Liver (tissue), 9 donors: ENCODE results near the gene CTNNA2. TPM values are rescaled to one million over a fixed set of nuclear protein-coding genes. Genes with fewer than 3 reads are reported as not detected.

ENCODE experiments used
- DNase-seq: peaks from one replicate; pipeline ENCODE4 v3.0.0-alpha.2; 2017; ENCODE audit warnings: low spot score
- H3K27ac ChIP-seq, 2 donors: one replicate each; pipeline ENCODE4 v1.7.0; 2013; ENCODE audit warnings: inconsistent platforms in 2 of 2, low read length in 2 of 2, control low read depth in 1 of 2, low read depth in 1 of 2, mild to moderate bottlenecking in 1 of 2
- H3K27me3 ChIP-seq, 4 donors: one replicate each; pipeline versions ENCODE4 v1.6.1 to v1.7.0; 2013; ENCODE audit warnings: low read length in 3 of 4, inconsistent platforms in 1 of 4, mild to moderate bottlenecking in 1 of 4, moderate library complexity in 1 of 4; ENCODE audit not compliant: control insufficient read depth in 4 of 4, insufficient read depth in 4 of 4
- H3K36me3 ChIP-seq, 4 donors: one replicate each; pipeline versions ENCODE4 v1.6.1 to v1.7.0; 2013; ENCODE audit warnings: low read length in 3 of 4, mild to moderate bottlenecking in 3 of 4, low read depth in 1 of 4, moderate library complexity in 1 of 4; ENCODE audit not compliant: control insufficient read depth in 4 of 4, insufficient read depth in 3 of 4
- H3K4me1 ChIP-seq, 4 donors: one replicate each; pipeline versions ENCODE4 v1.6.1 to v1.7.0; 2013; ENCODE audit warnings: low read length in 3 of 4, mild to moderate bottlenecking in 3 of 4, moderate library complexity in 1 of 4; ENCODE audit not compliant: control insufficient read depth in 4 of 4, insufficient read depth in 4 of 4
- H3K4me3 ChIP-seq, 3 donors: one replicate each; pipeline versions ENCODE4 v1.6.1 to v1.7.0; 2013; ENCODE audit warnings: low read length in 3 of 3, control low read depth in 1 of 3, low read depth in 1 of 3, mild to moderate bottlenecking in 1 of 3
- H3K9ac ChIP-seq, 2 donors: one replicate each; pipeline ENCODE4 v1.7.0; 2013; ENCODE audit warnings: low read length in 2 of 2, mild to moderate bottlenecking in 2 of 2, moderate library complexity in 2 of 2, control low read depth in 1 of 2, low read depth in 1 of 2
- H3K9me3 ChIP-seq, 4 donors: one replicate each; pipeline versions ENCODE4 v1.6.1 to v1.7.0; 2013; ENCODE audit warnings: low read length in 3 of 4; ENCODE audit not compliant: control insufficient read depth in 4 of 4
- EGR1 ChIP-seq, 2 donors: IDR thresholded peaks; 2 replicates each; pipeline ENCODE4 v1.6.1; 2016 to 2018; ENCODE audit warnings: antibody characterized with exemption in 2 of 2, low read depth in 2 of 2
- FOXA1 ChIP-seq: IDR thresholded peaks from 2 replicates; pipeline ENCODE4 v1.6.1; 2016; ENCODE audit warnings: antibody characterized with exemption
- FOXA2 ChIP-seq: IDR thresholded peaks from 2 replicates; pipeline ENCODE4 v1.6.1; 2016; ENCODE audit warnings: antibody characterized with exemption
- GABPA ChIP-seq, 2 donors: IDR thresholded peaks in 1 of 2; conservative IDR thresholded peaks in 1 of 2; 2 replicates each; pipeline ENCODE4 v1.6.1; 2016; ENCODE audit warnings: antibody characterized with exemption in 2 of 2, mild to moderate bottlenecking in 1 of 2, moderate library complexity in 1 of 2
- HNF4A ChIP-seq, 2 donors: conservative IDR thresholded peaks; 2 replicates each; pipeline ENCODE4 v1.6.1; 2016; ENCODE audit warnings: antibody characterized with exemption in 2 of 2, mild to moderate bottlenecking in 2 of 2
- HNF4G ChIP-seq: IDR thresholded peaks from 2 replicates; pipeline ENCODE4 v1.6.1; 2016; ENCODE audit warnings: antibody characterized with exemption
- JUND ChIP-seq, 2 donors: IDR thresholded peaks; 2 replicates each; pipeline ENCODE4 v1.6.1; 2016; ENCODE audit warnings: antibody characterized with exemption in 2 of 2
- MAX ChIP-seq: IDR thresholded peaks from 2 replicates; pipeline ENCODE4 v1.6.1; 2016; ENCODE audit warnings: antibody characterized with exemption
- NR2F2 ChIP-seq: IDR thresholded peaks from 2 replicates; pipeline ENCODE4 v1.6.1; 2016; ENCODE audit warnings: antibody characterized with exemption
- RAD21 ChIP-seq, 2 donors: IDR thresholded peaks; 2 replicates each; pipeline ENCODE4 v1.6.1; 2016; ENCODE audit warnings: antibody characterized with exemption in 2 of 2, mild to moderate bottlenecking in 2 of 2
- RXRA ChIP-seq, 2 donors: IDR thresholded peaks; 2 replicates each; pipeline ENCODE4 v1.6.1; 2017 to 2018; ENCODE audit warnings: antibody characterized with exemption in 2 of 2, mild to moderate bottlenecking in 1 of 2
- SP1 ChIP-seq: IDR thresholded peaks from 2 replicates; pipeline ENCODE4 v1.6.1; 2018; ENCODE audit warnings: antibody characterized with exemption, mild to moderate bottlenecking
- TAF1 ChIP-seq: conservative IDR thresholded peaks from 2 replicates; pipeline ENCODE4 v1.6.1; 2016; ENCODE audit warnings: antibody characterized with exemption, mild to moderate bottlenecking
- YY1 ChIP-seq: IDR thresholded peaks from 2 replicates; pipeline ENCODE4 v1.6.1; 2016; ENCODE audit warnings: antibody characterized with exemption, mild to moderate bottlenecking
- ZBTB33 ChIP-seq: IDR thresholded peaks from 2 replicates; pipeline ENCODE4 v1.6.1; 2016; ENCODE audit warnings: antibody characterized with exemption
- WGBS: extraction: QIAGEN DNeasy Blood & Tissue Kit; methylation state at CpG from one replicate; pipeline ENCODE4 v1.1.7; 2013; 5-methylcytosine and 5-hydroxymethylcytosine counted together
- polyA plus RNA-seq, 2 donors: library from polyadenylated mRNA; stranded (reverse) in 1 of 2; unstranded in 1 of 2; fragments of 200-250 nt in 1 of 2; fragments of >200 nt in 1 of 2; fragmentation: Nextera tagmentation in 1 of 2; extraction: Ambion mirVana in 1 of 2; gene quantifications; one replicate each; pipeline versions ENCODE4 v1.2.1 to v1.2.3, GENCODE V29; 2013 to 2015
- total RNA-seq, 2 donors: library from RNA; depleted of rRNA; stranded (reverse); fragments of >200 nt; gene quantifications; one replicate each; pipeline ENCODE4 v1.2.3, GENCODE V29; 2014
- TF ChIP-seq, protein P1 (sequence below): IDR thresholded peaks from 2 replicates; pipeline ENCODE4 v1.6.1; 2016; ENCODE audit warnings: antibody characterized with exemption
- TF ChIP-seq, protein P2 (sequence below): IDR thresholded peaks from 2 replicates; pipeline ENCODE4 v1.6.1; 2016; ENCODE audit warnings: antibody characterized with exemption, mild to moderate bottlenecking
- TF ChIP-seq, protein P3 (sequence below): fragments of 150-350 bp; IDR thresholded peaks from 2 replicates; pipeline ENCODE4 v1.5.1; 2017; ENCODE audit warnings: improper control_type of control experiment, low read depth, low read length; ENCODE audit not compliant: missing input control
- donor health status: healthy.
- donor health status: healthy.
- donor health status: healthy.
- donor health status: healthy.
- donor health status: healthy.

CTNNA2 gene
- total and polyA plus RNA-seq, 4 donors = 0.05 TPM; not detected in 3

DNA sequence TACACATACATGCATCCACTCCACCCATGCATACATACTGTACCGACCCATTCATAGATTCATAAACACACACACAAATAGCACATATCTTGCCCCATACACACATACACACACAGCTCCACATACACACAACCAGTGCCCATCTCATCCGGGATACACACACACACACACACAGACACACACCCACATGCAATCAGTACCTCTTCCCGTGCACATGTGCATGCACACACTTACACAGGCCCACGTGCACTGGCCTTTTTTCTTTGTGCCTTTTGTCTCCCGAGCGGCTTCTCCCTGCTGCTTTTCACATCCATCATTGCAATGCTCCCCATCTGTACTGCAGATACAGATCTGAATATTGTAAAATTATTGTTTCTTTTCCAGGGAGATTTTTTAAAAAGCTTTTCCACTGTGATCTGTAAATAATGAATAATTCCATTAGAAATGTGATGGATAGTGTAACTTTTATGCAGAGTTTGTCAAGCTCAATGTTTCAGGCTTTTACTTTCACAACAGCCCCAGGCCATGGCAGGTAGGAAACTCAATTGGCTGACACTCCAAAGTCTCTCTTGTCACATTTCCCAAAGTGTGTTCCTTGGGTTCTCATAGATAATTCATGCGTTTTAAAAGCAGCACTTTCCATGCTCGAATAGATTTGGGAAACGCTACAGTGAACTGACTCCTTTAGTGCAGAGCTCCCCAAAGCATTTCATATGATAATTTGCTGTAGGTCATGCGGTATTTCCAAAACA, 393.5 kb downstream of the CTNNA2 start (continued):
- TF ChIP-seq ZBTB33 = no peak

DNA sequence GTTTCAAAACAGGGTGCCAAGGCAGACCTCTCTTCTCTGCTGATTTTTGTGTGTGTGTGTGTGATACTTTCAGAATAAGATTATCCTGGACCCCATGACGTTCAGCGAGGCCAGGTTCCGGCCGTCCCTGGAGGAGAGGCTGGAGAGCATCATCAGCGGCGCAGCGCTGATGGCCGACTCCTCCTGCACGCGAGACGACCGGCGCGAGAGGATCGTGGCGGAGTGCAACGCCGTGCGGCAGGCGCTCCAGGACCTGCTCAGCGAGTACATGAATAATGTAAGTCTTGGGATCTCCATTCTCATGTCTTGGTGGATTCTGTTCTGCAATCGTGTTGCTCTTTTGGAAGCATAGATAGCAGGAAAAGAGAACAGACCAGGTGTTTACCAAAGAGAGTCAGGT, 396.7 kb downstream of the CTNNA2 start:
- DNase-seq = no peak
- Histone ChIP-seq H3K36me3 (no peaks in the 10 kb centered on the region), H3K9me3 (no peaks in the 10 kb centered on the region), H3K27me3 (peaks cover 0 to 3% (median 0%) of the 10 kb centered on the region in 4 donors), H3K9ac (no peak overlapping the region), H3K4me3 (no peak overlapping the region), H3K27ac (no peak overlapping the region), H3K4me1 (no peaks in the 10 kb centered on the region)
- TF ChIP-seq RAD21 (IDR thresholded peaks at IDR 0.05) (no peak), SP1 (no peak), HNF4A (conservative IDR thresholded peaks at IDR 0.05) (no peak), JUND (IDR thresholded peaks at IDR 0.05) (no peak), EGR1 (IDR thresholded peaks at IDR 0.05; ENCODE audit: low read depth in 2 of 2) (no peak), NR2F2 (no peak), TAF1 (no peak), YY1 (no peak), HNF4G (no peak), FOXA1 (no peak), MAX (no peak), RXRA (IDR thresholded peaks at IDR 0.05) (no peak), GABPA (IDR thresholded peaks at IDR 0.05 in 1 of 2, conservative IDR thresholded peaks at IDR 0.05 in 1 of 2) (no peak), FOXA2 (no peak), ZBTB33 (no peak)
- TF ChIP-seq, protein P1, sequence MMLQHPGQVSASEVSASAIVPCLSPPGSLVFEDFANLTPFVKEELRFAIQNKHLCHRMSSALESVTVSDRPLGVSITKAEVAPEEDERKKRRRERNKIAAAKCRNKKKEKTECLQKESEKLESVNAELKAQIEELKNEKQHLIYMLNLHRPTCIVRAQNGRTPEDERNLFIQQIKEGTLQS = no peak
- TF ChIP-seq, protein P2, sequence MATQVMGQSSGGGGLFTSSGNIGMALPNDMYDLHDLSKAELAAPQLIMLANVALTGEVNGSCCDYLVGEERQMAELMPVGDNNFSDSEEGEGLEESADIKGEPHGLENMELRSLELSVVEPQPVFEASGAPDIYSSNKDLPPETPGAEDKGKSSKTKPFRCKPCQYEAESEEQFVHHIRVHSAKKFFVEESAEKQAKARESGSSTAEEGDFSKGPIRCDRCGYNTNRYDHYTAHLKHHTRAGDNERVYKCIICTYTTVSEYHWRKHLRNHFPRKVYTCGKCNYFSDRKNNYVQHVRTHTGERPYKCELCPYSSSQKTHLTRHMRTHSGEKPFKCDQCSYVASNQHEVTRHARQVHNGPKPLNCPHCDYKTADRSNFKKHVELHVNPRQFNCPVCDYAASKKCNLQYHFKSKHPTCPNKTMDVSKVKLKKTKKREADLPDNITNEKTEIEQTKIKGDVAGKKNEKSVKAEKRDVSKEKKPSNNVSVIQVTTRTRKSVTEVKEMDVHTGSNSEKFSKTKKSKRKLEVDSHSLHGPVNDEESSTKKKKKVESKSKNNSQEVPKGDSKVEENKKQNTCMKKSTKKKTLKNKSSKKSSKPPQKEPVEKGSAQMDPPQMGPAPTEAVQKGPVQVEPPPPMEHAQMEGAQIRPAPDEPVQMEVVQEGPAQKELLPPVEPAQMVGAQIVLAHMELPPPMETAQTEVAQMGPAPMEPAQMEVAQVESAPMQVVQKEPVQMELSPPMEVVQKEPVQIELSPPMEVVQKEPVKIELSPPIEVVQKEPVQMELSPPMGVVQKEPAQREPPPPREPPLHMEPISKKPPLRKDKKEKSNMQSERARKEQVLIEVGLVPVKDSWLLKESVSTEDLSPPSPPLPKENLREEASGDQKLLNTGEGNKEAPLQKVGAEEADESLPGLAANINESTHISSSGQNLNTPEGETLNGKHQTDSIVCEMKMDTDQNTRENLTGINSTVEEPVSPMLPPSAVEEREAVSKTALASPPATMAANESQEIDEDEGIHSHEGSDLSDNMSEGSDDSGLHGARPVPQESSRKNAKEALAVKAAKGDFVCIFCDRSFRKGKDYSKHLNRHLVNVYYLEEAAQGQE = no peak
- TF ChIP-seq, protein P3, sequence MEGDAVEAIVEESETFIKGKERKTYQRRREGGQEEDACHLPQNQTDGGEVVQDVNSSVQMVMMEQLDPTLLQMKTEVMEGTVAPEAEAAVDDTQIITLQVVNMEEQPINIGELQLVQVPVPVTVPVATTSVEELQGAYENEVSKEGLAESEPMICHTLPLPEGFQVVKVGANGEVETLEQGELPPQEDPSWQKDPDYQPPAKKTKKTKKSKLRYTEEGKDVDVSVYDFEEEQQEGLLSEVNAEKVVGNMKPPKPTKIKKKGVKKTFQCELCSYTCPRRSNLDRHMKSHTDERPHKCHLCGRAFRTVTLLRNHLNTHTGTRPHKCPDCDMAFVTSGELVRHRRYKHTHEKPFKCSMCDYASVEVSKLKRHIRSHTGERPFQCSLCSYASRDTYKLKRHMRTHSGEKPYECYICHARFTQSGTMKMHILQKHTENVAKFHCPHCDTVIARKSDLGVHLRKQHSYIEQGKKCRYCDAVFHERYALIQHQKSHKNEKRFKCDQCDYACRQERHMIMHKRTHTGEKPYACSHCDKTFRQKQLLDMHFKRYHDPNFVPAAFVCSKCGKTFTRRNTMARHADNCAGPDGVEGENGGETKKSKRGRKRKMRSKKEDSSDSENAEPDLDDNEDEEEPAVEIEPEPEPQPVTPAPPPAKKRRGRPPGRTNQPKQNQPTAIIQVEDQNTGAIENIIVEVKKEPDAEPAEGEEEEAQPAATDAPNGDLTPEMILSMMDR = no peak
- 90% methylated on average over 22 of the region's 22 CpGs for WGBS
